ENCODE results near the gene FOXD4. TPM values are rescaled to one million over a fixed set of nuclear protein-coding genes. Genes with fewer than 3 reads are reported as not detected.
"Not testable (repeated sequence)": the region's sequence is repeated elsewhere in the genome, so short reads cannot be mapped to it uniquely, and the experiment has no call there.

Gene FOXD4
- total and polyA plus RNA-seq, 2 of the 8 experiments (the other 6 are each of a cell fraction or from before 2014, with no cell fraction given) = 0.03 TPM; not detected in 1

DNA sequence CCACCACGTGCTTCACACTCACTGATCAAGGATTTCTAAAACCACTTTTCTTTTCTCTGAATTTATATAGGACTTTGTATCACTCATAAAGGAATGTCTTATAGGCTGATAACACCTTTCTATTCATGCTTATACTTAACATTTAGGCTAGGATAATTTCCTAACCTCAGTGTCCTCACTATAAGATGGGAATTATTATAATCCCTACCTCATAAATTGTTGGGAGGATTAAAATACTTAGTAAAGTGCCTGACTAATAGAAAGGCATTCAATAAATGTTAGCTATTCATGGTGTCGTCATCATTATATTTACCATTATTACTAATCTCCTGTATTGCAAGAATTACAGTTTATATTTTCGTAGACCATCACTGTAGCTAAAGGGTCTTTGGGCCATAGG lies 41.8 kb downstream of the FOXD4 start:
- WGBS, 2 experiments (ENCODE audit: extremely low coverage in 1 of 2, insufficient coverage in 1 of 2, insufficient read length in 1 of 2, insufficient replicate concordance in 2 of 2, low coverage in 1 of 2, low lambda C conversion rate in 2 of 2, missing lambda C conversion rate in 1 of 2) = 100% methylated on average over 2 of the region's 3 CpGs; no CpG with 5 or more reads in 1 of the 2 experiments
- H3K4me2 ChIP-seq (ENCODE audit: insufficient read depth in 1 of 2, low read depth in 2 of 2, low read length in 2 of 2); H3K79me2 ChIP-seq (ENCODE audit: control insufficient read depth in 1 of 2, insufficient read depth in 2 of 2, low read length in 2 of 2); H2BK120ac ChIP-seq (replicated peaks; ENCODE audit: low read depth, low read length); H3K56ac ChIP-seq (replicated peaks; ENCODE audit: insufficient read length, low read depth, low read length); H3K23ac ChIP-seq (ENCODE audit: insufficient read length); H2BK12ac ChIP-seq (ENCODE audit: low read depth, low read length); H2AK5ac ChIP-seq (ENCODE audit: low read depth, low read length); H4K8ac ChIP-seq (ENCODE audit: extremely low read depth, insufficient read depth, low read length); DNase-seq (ENCODE audit: low read depth in 1 of 2, low spot score in 2 of 2); H3K27ac ChIP-seq (ENCODE audit: low read depth, low read length); H4K5ac ChIP-seq (ENCODE audit: insufficient read length, low read depth, low read length); H3K4ac ChIP-seq (replicated peaks; ENCODE audit: insufficient read length, low read depth, low read length); H3K23me2 ChIP-seq (ENCODE audit: low read depth, low read length); H3K9me3 ChIP-seq (ENCODE audit: insufficient read depth in 2 of 2, low read depth in 1 of 2, low read length in 1 of 2); FAIRE-seq; H3K4me3 ChIP-seq (ENCODE audit: extremely low read depth in 1 of 4, insufficient read depth in 2 of 4, low read depth in 3 of 4, low read length in 4 of 4); H2BK5ac ChIP-seq (ENCODE audit: low read depth, low read length); H2AFZ ChIP-seq (ENCODE audit: low read length); CTCF ChIA-PET (ENCODE audit: partially characterized antibody); H3K18ac ChIP-seq (ENCODE audit: extremely low read depth, low read length); H3K79me1 ChIP-seq (ENCODE audit: low read depth, low read length); H2BK15ac ChIP-seq (ENCODE audit: low read length); H4K20me1 ChIP-seq (replicated peaks in 1 of 2; ENCODE audit: control insufficient read depth in 1 of 2, insufficient read depth in 2 of 2, low read length in 2 of 2); H3K36me3 ChIP-seq (ENCODE audit: control insufficient read depth in 2 of 4, insufficient read depth in 4 of 4, low read length in 3 of 4); POLR2A ChIA-PET (ENCODE audit: partially characterized antibody); H3K14ac ChIP-seq (ENCODE audit: insufficient read length); H2BK20ac ChIP-seq (ENCODE audit: low read length); H3K9ac ChIP-seq (replicated peaks in 1 of 4; ENCODE audit: extremely low read depth in 1 of 4, low read depth in 3 of 4, low read length in 3 of 4); H3K4me1 ChIP-seq (replicated peaks in 1 of 4; ENCODE audit: control insufficient read depth in 3 of 4, insufficient read depth in 4 of 4, low read length in 3 of 4); H4K91ac ChIP-seq (replicated peaks; ENCODE audit: insufficient read length, low read length): not testable (repeated sequence)
- peaks cover 8 to 28% (median 19%) of the 10 kb centered on the region in 4 experiments; a peak in 6 of 7 replicates for H3K27me3 ChIP-seq (replicated peaks in 1 of 4; ENCODE audit: control insufficient read depth in 3 of 4, extremely low read depth in 1 of 4, insufficient read depth in 3 of 4, low read length in 3 of 4)

- FAIRE-seq; H3K23me2 ChIP-seq (ENCODE audit: low read depth, low read length); H2AFZ ChIP-seq (ENCODE audit: low read length); CTCF ChIA-PET (ENCODE audit: partially characterized antibody); H3K18ac ChIP-seq (ENCODE audit: extremely low read depth, low read length); H2BK120ac ChIP-seq (replicated peaks; ENCODE audit: low read depth, low read length); H3K4ac ChIP-seq (replicated peaks; ENCODE audit: insufficient read length, low read depth, low read length); H3K36me3 ChIP-seq (ENCODE audit: control insufficient read depth in 2 of 4, insufficient read depth in 4 of 4, low read length in 3 of 4); H4K8ac ChIP-seq (ENCODE audit: extremely low read depth, insufficient read depth, low read length); H3K79me1 ChIP-seq (ENCODE audit: low read depth, low read length); H3K27ac ChIP-seq (ENCODE audit: low read depth, low read length); H3K79me2 ChIP-seq (ENCODE audit: control insufficient read depth in 1 of 2, insufficient read depth in 2 of 2, low read length in 2 of 2); H2BK12ac ChIP-seq (ENCODE audit: low read depth, low read length); H4K5ac ChIP-seq (ENCODE audit: insufficient read length, low read depth, low read length); H2BK20ac ChIP-seq (ENCODE audit: low read length); H2AK5ac ChIP-seq (ENCODE audit: low read depth, low read length); H3K14ac ChIP-seq (ENCODE audit: insufficient read length); H2BK5ac ChIP-seq (ENCODE audit: low read depth, low read length); H3K4me1 ChIP-seq (replicated peaks in 1 of 4; ENCODE audit: control insufficient read depth in 3 of 4, insufficient read depth in 4 of 4, low read length in 3 of 4); H3K9ac ChIP-seq (replicated peaks in 1 of 4; ENCODE audit: extremely low read depth in 1 of 4, low read depth in 3 of 4, low read length in 3 of 4); H3K9me3 ChIP-seq (ENCODE audit: insufficient read depth in 2 of 2, low read depth in 1 of 2, low read length in 1 of 2); H4K20me1 ChIP-seq (replicated peaks in 1 of 2; ENCODE audit: control insufficient read depth in 1 of 2, insufficient read depth in 2 of 2, low read length in 2 of 2); H4K91ac ChIP-seq (replicated peaks; ENCODE audit: insufficient read length, low read length); DNase-seq (ENCODE audit: low read depth in 1 of 2, low spot score in 2 of 2); H3K56ac ChIP-seq (replicated peaks; ENCODE audit: insufficient read length, low read depth, low read length); H2BK15ac ChIP-seq (ENCODE audit: low read length); POLR2A ChIA-PET (ENCODE audit: partially characterized antibody); H3K23ac ChIP-seq (ENCODE audit: insufficient read length): not testable (repeated sequence)
- WGBS, 2 experiments (ENCODE audit: extremely low coverage in 1 of 2, insufficient coverage in 1 of 2, insufficient read length in 1 of 2, insufficient replicate concordance in 2 of 2, low coverage in 1 of 2, low lambda C conversion rate in 2 of 2, missing lambda C conversion rate in 1 of 2) = 6% methylated on average over 13 of the region's 18 CpGs; no CpG with 5 or more reads in 1 of the 2 experiments
- Histone ChIP-seq H3K4me2 (ENCODE audit: insufficient read depth in 1 of 2, low read depth in 2 of 2, low read length in 2 of 2) (peak overlapping the region; percentile 54 to 76; a peak in 3 of 4 replicates), H3K4me3 (ENCODE audit: extremely low read depth in 1 of 4, insufficient read depth in 2 of 4, low read depth in 3 of 4, low read length in 4 of 4) (peak overlapping the region in 3 of 4 experiments; percentile 35 to 62 (median 40); a peak in 2 of 8 replicates), H3K27me3 (replicated peaks in 1 of 4; ENCODE audit: control insufficient read depth in 3 of 4, extremely low read depth in 1 of 4, insufficient read depth in 3 of 4, low read length in 3 of 4) (peaks cover 8 to 28% (median 19%) of the 10 kb centered on the region in 4 experiments; a peak in 6 of 7 replicates)
Observed at GRCh38 chr9:73900-74525, 44.2 kb downstream of the FOXD4 start.

All from H1 (cell line).